ENCODE data around the gene MLLT10. TPM values are rescaled to one million over a fixed set of nuclear protein-coding genes. Genes with fewer than 3 reads are reported as not detected.
A peak's percentile ranks its signal among the peaks of the same experiment; 100 is the strongest.

The MLLT10 gene
- total RNA-seq, 1 donor from 2014 or later: 65.6 TPM

DNA sequence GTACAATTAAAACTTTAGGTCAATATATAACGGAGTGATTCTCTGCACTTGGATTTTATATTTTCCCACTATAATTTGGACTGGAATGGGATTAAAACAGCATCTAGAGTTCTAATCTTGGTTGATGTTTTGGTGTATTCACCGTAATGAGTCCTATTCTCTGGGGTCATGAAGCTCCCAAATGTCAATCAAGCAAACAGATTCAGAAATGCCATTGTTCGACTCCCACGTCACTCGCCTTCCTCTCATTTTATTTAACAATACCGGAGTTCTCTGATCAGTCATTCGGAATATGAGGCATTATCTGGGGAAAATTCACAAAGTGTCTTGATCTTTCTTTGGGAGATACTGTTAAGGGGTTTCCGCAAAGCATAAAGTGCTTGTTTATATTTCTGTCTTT is 35.0 kb upstream of the MLLT10 start:
- H3K36me3 Mint-ChIP-seq (ENCODE audit: insufficient read depth): no peaks in the 10 kb centered on the region
- H3K4me1 Mint-ChIP-seq (ENCODE audit: low read depth): peaks cover 37% of the 10 kb centered on the region
- no peak overlapping the region for H3K27ac Mint-ChIP-seq
- no peak for TF ChIP-seq CTCF (IDR thresholded peaks at IDR 0.05; ENCODE audit: unreplicated experiment)
- no peaks in the 10 kb centered on the region for H3K9me3 Mint-ChIP-seq (ENCODE audit: low read depth)
- H3K27me3 Mint-ChIP-seq: peaks cover 13% of the 10 kb centered on the region
- no peak for DNase-seq (ENCODE audit: low spot score, unreplicated experiment)
- peak overlapping the region; percentile 64 for H3K4me3 Mint-ChIP-seq (ENCODE audit: low read depth)

- peak overlapping the region; percentile 64 for H3K4me3 Mint-ChIP-seq (ENCODE audit: low read depth)
- H3K27me3 Mint-ChIP-seq: peaks cover 13% of the 10 kb centered on the region
- peaks cover 34% of the 10 kb centered on the region for H3K4me1 Mint-ChIP-seq (ENCODE audit: low read depth)
- H3K36me3 Mint-ChIP-seq (ENCODE audit: insufficient read depth): no peaks in the 10 kb centered on the region
- H3K27ac Mint-ChIP-seq: peak overlapping the region; percentile 57
- DNase-seq (ENCODE audit: low spot score, unreplicated experiment): peak; percentile 48
- TF ChIP-seq CTCF (IDR thresholded peaks at IDR 0.05; ENCODE audit: unreplicated experiment): peak; percentile 11
- no peaks in the 10 kb centered on the region for H3K9me3 Mint-ChIP-seq (ENCODE audit: low read depth)
These were observed 34.1 kb upstream of the MLLT10 start for GRCh38 chr10:21499701-21500577.

GRCh38 chr10:21500578-21500910 is 33.5 kb upstream of the MLLT10 start:
- Mint-ChIP-seq H3K27me3 (peaks cover 13% of the 10 kb centered on the region), H3K27ac (no peak overlapping the region), H3K9me3 (ENCODE audit: low read depth) (no peaks in the 10 kb centered on the region), H3K4me1 (ENCODE audit: low read depth) (peaks cover 31% of the 10 kb centered on the region), H3K4me3 (ENCODE audit: low read depth) (peak overlapping the region; percentile 64), H3K36me3 (ENCODE audit: insufficient read depth) (no peaks in the 10 kb centered on the region)
- TF ChIP-seq CTCF (IDR thresholded peaks at IDR 0.05; ENCODE audit: unreplicated experiment): no peak
- DNase-seq (ENCODE audit: low spot score, unreplicated experiment): no peak

DNA sequence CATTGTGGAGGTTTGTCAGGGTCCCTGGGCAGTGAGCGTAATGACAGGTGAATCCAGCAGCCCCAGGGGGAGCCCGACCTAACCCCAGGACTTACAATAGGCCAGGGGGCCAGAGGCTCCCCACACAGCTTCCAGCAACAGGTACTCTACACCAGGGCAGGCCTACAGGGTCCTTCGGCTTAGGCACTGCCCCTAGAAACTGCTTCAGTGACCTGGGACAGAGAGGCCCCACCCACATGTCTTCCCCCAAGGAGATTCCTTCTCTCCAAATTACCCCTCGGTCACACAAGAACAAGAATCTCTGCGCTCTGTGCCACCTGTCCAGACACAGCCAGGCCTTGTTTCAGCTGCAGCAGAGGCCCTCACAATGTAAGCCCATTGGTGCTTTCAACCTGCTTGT is 32.9 kb upstream of the MLLT10 start:
- H3K9me3 Mint-ChIP-seq (ENCODE audit: low read depth): no peaks in the 10 kb centered on the region
- no peak for TF ChIP-seq CTCF (IDR thresholded peaks at IDR 0.05; ENCODE audit: unreplicated experiment)
- peaks cover 13% of the 10 kb centered on the region for H3K27me3 Mint-ChIP-seq
- H3K4me3 Mint-ChIP-seq (ENCODE audit: low read depth): peak overlapping the region; percentile 44
- H3K27ac Mint-ChIP-seq: peak overlapping the region; percentile 74
- no peaks in the 10 kb centered on the region for H3K36me3 Mint-ChIP-seq (ENCODE audit: insufficient read depth)
- H3K4me1 Mint-ChIP-seq (ENCODE audit: low read depth): peaks cover 35% of the 10 kb centered on the region
- no peak for DNase-seq (ENCODE audit: low spot score, unreplicated experiment)

GRCh38 chr10:21501731-21502347 is 32.2 kb upstream of the MLLT10 start:
- H3K36me3 Mint-ChIP-seq (ENCODE audit: insufficient read depth): no peaks in the 10 kb centered on the region
- H3K27me3 Mint-ChIP-seq: peaks cover 16% of the 10 kb centered on the region
- no peak for DNase-seq (ENCODE audit: low spot score, unreplicated experiment)
- no peak for TF ChIP-seq CTCF (IDR thresholded peaks at IDR 0.05; ENCODE audit: unreplicated experiment)
- no peak overlapping the region for H3K27ac Mint-ChIP-seq
- no peaks in the 10 kb centered on the region for H3K9me3 Mint-ChIP-seq (ENCODE audit: low read depth)
- H3K4me1 Mint-ChIP-seq (ENCODE audit: low read depth): peaks cover 35% of the 10 kb centered on the region
- H3K4me3 Mint-ChIP-seq (ENCODE audit: low read depth): no peak overlapping the region
